ENCODE data around the gene MDP1.

The MDP1 gene

GRCh38 chr14:24253936-24254335, 38.1 kb upstream of the MDP1 start:
- no peak for TF ChIP-seq CTCF (conservative IDR thresholded peaks at IDR 0.05; ENCODE audit: low read length)
- TF ChIP-seq EZH2phosphoT487 (IDR thresholded peaks at IDR 0.05; ENCODE audit: borderline replicate concordance), result no peak
- Histone ChIP-seq H3K9me3 (ENCODE audit: insufficient read depth, low read depth, low read length) (no peaks in the 10 kb centered on the region), H2AFZ (ENCODE audit: low read length) (no peak overlapping the region), H3K79me2 (ENCODE audit: insufficient read depth, low read length) (no peaks in the 10 kb centered on the region), H3K4me1 (ENCODE audit: insufficient read depth, low read length, poor library complexity, severe bottlenecking) (no peaks in the 10 kb centered on the region), H4K20me1 (ENCODE audit: insufficient read depth, low read length, poor library complexity, severe bottlenecking) (no peaks in the 10 kb centered on the region), H3K36me3 (ENCODE audit: insufficient read depth, low read length) (no peaks in the 10 kb centered on the region), H3F3A (ENCODE audit: low read depth) (no peaks in the 10 kb centered on the region), H3K9ac (ENCODE audit: low read depth, low read length, poor library complexity, severe bottlenecking) (no peak overlapping the region), H3K27me3 (ENCODE audit: insufficient read depth, low read length, poor library complexity, severe bottlenecking) (no peaks in the 10 kb centered on the region), H3K4me3 (ENCODE audit: low read length, poor library complexity, severe bottlenecking) (no peak overlapping the region), H3K4me2 (ENCODE audit: low read depth, low read length, poor library complexity, severe bottlenecking) (no peak overlapping the region), H3K9me2 (replicated peaks; ENCODE audit: low read depth, low read length) (no peaks in the 10 kb centered on the region)

- no peak overlapping the region for H3K9ac ChIP-seq (ENCODE audit: low read depth, low read length, poor library complexity, severe bottlenecking)
- H3K36me3 ChIP-seq (ENCODE audit: insufficient read depth, low read length), result no peaks in the 10 kb centered on the region
- no peak overlapping the region for H2AFZ ChIP-seq (ENCODE audit: low read length)
- no peaks in the 10 kb centered on the region for H4K20me1 ChIP-seq (ENCODE audit: insufficient read depth, low read length, poor library complexity, severe bottlenecking)
- no peaks in the 10 kb centered on the region for H3F3A ChIP-seq (ENCODE audit: low read depth)
- TF ChIP-seq EZH2phosphoT487 (IDR thresholded peaks at IDR 0.05; ENCODE audit: borderline replicate concordance) (no peak), CTCF (conservative IDR thresholded peaks at IDR 0.05; ENCODE audit: low read length) (no peak)
- H3K4me3 ChIP-seq (ENCODE audit: low read length, poor library complexity, severe bottlenecking), result no peak overlapping the region
- H3K79me2 ChIP-seq (ENCODE audit: insufficient read depth, low read length), result no peaks in the 10 kb centered on the region
- no peak overlapping the region for H3K4me2 ChIP-seq (ENCODE audit: low read depth, low read length, poor library complexity, severe bottlenecking)
- no peaks in the 10 kb centered on the region for H3K9me2 ChIP-seq (replicated peaks; ENCODE audit: low read depth, low read length)
- H3K27me3 ChIP-seq (ENCODE audit: insufficient read depth, low read length, poor library complexity, severe bottlenecking), result no peaks in the 10 kb centered on the region
- no peaks in the 10 kb centered on the region for H3K9me3 ChIP-seq (ENCODE audit: insufficient read depth, low read depth, low read length)
- H3K4me1 ChIP-seq (ENCODE audit: insufficient read depth, low read length, poor library complexity, severe bottlenecking), result no peaks in the 10 kb centered on the region
Observed at GRCh38 chr14:24252289-24253124, 36.6 kb upstream of the MDP1 start.

- Histone ChIP-seq H3F3A (ENCODE audit: low read depth) (no peaks in the 10 kb centered on the region), H3K4me2 (ENCODE audit: low read depth, low read length, poor library complexity, severe bottlenecking) (no peak overlapping the region), H3K9me2 (replicated peaks; ENCODE audit: low read depth, low read length) (no peaks in the 10 kb centered on the region), H4K20me1 (ENCODE audit: insufficient read depth, low read length, poor library complexity, severe bottlenecking) (no peaks in the 10 kb centered on the region), H3K79me2 (ENCODE audit: insufficient read depth, low read length) (no peaks in the 10 kb centered on the region), H3K27me3 (ENCODE audit: insufficient read depth, low read length, poor library complexity, severe bottlenecking) (no peaks in the 10 kb centered on the region), H3K36me3 (ENCODE audit: insufficient read depth, low read length) (no peaks in the 10 kb centered on the region), H3K4me1 (ENCODE audit: insufficient read depth, low read length, poor library complexity, severe bottlenecking) (no peaks in the 10 kb centered on the region), H3K9ac (ENCODE audit: low read depth, low read length, poor library complexity, severe bottlenecking) (no peak overlapping the region), H2AFZ (ENCODE audit: low read length) (no peak overlapping the region), H3K9me3 (ENCODE audit: insufficient read depth, low read depth, low read length) (no peaks in the 10 kb centered on the region), H3K4me3 (ENCODE audit: low read length, poor library complexity, severe bottlenecking) (no peak overlapping the region)
- TF ChIP-seq EZH2phosphoT487 (IDR thresholded peaks at IDR 0.05; ENCODE audit: borderline replicate concordance) (no peak), CTCF (conservative IDR thresholded peaks at IDR 0.05; ENCODE audit: low read length) (no peak)
Observed at GRCh38 chr14:24251880-24252288, 36.0 kb upstream of the MDP1 start.
